IPS-11a (cell line): Measurements from ENCODE around the gene SEC14L1.
"Not testable (repeated sequence)": the region's sequence is repeated elsewhere in the genome, so short reads cannot be mapped to it uniquely, and the experiment has no call there.

ENCODE experiments used
- H3K4me3 ChIP-seq: one replicate; pipeline ENCODE4 v1.5.1; 2013; ENCODE audit warnings: low read depth, low read length, control low read depth

Gene SEC14L1

GRCh38 chr17:77115947-77116346, 24.8 kb upstream of the SEC14L1 start:
- H3K4me3 ChIP-seq: no peak overlapping the region

DNA sequence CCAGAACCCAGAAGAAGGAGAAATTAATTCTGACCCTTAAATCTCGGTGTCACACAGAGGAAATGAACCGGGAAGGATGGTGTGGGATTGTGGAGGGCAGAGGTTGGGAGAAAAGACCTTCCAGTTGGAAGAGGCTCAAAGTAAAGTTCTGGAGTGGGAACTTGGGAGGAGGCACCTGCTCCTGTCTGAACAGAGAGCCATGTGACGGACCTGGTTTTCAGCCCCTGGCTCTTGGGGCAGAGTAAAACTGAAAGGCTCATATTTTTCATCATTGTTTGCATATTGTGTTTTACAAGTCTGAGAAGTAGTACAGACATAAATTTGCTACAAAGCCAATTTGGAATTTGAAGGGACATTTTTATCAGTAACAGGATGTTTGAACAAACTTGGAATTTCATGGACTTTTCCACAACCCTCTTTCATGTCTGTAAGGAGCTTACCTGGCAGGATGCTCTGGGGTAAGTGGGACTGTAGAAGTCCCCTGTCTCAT, 24.4 kb upstream of the SEC14L1 start:
- H3K4me3 ChIP-seq: no peak overlapping the region

DNA sequence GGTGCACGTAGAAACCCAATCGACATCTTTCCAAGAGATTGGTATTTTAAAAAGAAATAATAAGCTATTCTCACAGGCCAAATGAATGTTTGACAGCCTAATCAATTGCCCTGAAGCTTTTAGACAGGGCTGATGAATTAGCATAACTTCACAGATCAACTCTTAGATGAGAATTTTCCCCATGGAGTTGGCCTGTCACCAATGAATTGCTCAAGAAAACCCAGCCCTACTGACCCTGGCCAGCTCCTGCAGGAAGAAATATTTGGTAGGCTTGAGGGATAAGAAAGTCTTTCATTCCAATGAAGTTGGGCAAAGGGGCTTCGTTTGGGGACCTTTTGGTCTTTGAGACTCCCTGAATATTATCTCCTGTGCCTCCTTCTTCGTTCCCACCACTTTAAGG, 23.4 kb upstream of the SEC14L1 start:
- H3K4me3 ChIP-seq: no peak overlapping the region

DNA sequence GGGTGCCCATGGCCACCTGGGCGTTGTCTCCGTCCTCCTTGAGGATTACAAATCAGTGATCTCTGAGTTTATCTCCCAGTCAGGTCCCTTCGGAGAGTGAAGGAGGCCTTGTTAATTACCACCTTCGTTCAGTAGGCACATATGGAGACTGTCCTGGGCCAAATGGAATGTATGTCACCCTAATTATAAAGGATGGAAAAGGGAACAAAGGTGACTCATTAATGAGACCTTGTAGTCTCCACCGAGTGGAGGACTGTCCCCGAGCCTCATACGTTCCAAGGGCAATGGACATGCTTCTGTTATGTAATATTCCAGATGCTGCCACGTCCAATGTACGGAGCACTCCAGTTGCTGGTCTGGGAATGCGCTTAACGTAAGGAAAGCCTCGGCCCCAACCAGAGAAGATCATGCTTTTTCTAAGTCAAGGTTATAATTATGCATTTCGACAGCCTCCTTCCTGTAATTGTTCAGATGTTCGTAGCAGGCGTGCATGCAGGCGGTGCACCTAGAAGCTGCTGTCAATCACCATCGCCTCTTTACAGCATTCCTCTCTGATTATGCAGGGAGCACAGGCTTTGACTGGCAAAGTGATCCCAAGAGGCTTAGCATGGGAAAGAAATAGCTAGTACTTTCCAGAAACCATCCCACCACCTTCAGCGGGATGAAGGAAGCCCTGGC, 22.4 kb upstream of the SEC14L1 start:
- no peak overlapping the region for H3K4me3 ChIP-seq

- no peak overlapping the region for H3K4me3 ChIP-seq
Observed at GRCh38 chr17:77119668-77120301, 21.0 kb upstream of the SEC14L1 start.

DNA sequence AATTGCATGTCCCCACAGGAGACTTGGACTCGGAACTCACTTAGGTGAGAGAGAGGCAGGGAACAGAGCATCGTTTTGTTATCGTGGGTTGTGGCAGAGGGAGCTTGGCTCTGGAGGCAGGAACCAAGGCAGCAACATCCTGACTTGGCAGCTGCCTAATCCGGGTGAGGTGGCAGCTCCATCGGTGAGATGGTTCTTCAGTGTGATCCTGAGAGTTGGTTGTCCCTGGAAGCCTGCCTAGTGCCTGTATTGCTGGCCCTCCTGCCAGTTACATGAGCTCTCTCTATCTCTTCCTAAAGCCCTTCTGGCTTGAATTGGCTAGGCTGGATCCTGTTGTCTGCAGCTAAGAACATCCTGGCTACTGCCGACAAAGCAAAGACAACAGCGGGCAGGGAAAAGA, 19.9 kb upstream of the SEC14L1 start:
- no peak overlapping the region for H3K4me3 ChIP-seq

GRCh38 chr17:77124192-77124889, 16.4 kb upstream of the SEC14L1 start:
- no peak overlapping the region for H3K4me3 ChIP-seq

DNA sequence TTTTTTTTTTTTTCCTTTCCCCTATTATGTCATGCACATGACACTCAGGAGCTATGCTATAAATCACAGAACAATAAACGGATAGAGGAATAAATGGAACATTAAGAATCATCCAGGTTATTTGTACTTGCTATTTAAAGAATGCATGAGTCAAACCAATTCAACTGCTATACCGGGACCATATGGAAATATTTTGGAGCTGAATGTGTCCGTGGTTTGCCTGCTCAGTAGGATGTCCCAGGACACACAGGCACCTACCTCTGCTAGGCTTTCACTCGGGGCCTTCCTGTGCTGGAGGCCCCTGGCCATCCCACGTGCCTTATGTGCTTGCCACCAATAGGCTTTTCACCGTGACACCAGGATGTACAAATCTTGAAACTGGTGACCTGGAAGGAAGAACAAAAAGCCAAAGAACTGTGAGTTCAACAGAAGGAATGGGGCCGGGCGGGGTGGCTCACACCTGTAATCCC, 15.3 kb upstream of the SEC14L1 start:
- H3K4me3 ChIP-seq: no peak overlapping the region

GRCh38 chr17:77126519-77126918, 14.2 kb upstream of the SEC14L1 start:
- no peak overlapping the region for H3K4me3 ChIP-seq

GRCh38 chr17:77127735-77128361, 12.9 kb upstream of the SEC14L1 start:
- no peak overlapping the region for H3K4me3 ChIP-seq

- no peak overlapping the region for H3K4me3 ChIP-seq
Observed at GRCh38 chr17:77128896-77129567, 11.7 kb upstream of the SEC14L1 start.

DNA sequence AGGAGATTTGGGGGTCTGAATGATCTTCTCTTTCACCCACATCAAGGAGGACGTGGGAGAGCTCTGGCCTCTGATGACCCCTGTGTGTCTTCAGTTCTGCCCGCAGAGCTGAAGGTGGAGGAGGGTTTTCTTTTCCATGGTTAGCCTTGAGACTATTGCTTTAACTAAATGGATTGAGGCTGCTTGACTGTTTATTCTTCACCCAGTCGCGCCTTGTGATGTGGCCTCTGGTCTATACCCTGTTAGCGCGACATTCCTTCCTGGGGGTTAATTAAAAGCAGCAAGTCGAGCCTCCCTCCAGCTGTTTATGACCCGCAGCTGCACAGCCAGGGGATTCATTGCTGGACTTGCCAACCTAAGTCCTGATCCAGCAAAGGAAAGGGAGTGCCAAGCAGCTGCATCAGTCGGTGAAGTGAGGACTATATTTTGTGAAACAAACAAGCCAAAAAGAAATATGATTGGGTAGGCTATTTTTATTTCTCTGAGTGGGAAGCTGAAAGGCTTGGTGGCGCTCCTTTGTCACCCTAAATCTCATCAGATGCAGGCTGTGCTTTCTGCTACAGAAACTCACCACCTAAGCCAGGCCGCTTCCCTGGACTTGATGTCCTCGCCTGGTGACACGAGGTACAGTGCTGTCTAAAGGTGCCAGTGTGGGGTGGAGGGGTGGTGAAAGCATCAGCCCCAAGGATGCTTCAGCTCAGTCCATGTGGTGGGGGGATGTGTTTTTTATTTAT, 11.0 kb upstream of the SEC14L1 start:
- no peak overlapping the region for H3K4me3 ChIP-seq

- no peak overlapping the region for H3K4me3 ChIP-seq
Observed at GRCh38 chr17:77130525-77130924, 10.2 kb upstream of the SEC14L1 start.

DNA sequence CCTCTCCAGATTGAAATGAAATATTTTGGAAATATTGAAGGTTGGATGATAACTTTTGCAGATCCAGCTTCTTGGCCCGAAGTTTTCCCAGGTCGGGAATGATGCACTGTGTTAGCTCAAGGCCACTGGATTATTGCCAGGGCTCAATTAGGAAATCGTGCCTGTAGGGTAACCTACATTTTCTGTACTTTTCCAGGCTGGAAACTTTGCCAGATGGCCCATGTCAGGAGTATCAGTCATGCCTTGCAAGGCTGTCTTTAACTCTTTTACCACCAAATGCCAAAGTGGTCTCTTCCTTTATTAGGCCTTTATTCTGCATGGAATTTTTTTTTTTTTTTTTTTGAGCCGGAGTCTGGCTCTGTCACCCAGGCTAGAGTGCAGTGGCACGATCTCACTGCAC, 8.9 kb upstream of the SEC14L1 start:
- H3K4me3 ChIP-seq: no peak overlapping the region

DNA sequence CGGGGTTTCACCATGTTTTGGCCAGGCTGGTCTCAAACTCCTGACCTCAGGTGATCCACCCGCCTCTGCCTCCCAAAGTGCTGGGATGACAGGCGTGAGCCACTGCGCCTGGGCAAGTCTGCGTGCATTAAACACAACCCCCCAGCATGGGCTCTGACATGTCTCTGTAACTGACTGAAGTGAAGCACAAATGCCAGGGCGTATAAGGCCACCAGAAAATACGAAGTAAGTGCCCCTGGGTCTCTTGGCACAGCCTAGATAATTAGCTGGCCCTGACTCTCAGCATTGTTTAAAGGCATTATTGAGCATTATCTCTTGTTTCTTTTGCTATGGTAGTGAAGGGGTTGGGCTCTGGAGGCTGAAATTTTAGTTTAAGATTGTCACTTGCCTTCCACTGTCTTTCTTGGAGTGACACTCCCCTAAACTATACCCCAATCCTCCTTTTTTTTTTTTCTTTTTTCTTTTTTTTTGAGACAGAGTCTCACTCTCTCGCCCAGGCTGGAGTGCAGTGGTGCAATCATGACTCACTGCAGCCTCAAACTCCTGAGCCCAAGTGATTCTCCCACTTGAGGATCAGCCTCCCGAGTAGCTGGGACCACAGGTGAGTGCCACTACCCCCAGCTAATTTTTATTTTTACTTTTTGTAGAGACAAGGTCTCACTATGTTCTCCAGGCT, 8.2 kb upstream of the SEC14L1 start:
- no peak overlapping the region for H3K4me3 ChIP-seq

GRCh38 chr17:77133087-77133638, 7.6 kb upstream of the SEC14L1 start:
- no peak overlapping the region for H3K4me3 ChIP-seq

GRCh38 chr17:77136420-77136767, 4.4 kb upstream of the SEC14L1 start:
- H3K4me3 ChIP-seq: no peak overlapping the region

GRCh38 chr17:77137111-77137510, 3.7 kb upstream of the SEC14L1 start:
- H3K4me3 ChIP-seq: no peak overlapping the region

- not testable (repeated sequence) for H3K4me3 ChIP-seq
Observed at GRCh38 chr17:77137886-77138285, 2.9 kb upstream of the SEC14L1 start.
